Brain microvascular endothelial cell (primary cell): ENCODE data around the gene CRTC1.
A peak's percentile ranks its signal among the peaks of the same experiment; 100 is the strongest.
"Not testable (repeated sequence)": the region's sequence is repeated elsewhere in the genome, so short reads cannot be mapped to it uniquely, and the experiment has no call there.

ENCODE experiments used
- DNase-seq: peaks from one replicate; pipeline ENCODE4 v3.0.0-alpha.2; 2020
- H3K27ac ChIP-seq: fragments of 250-450 bp; sonication (Bioruptor Pico); 2 replicates; pipeline ENCODE4 v1.5.1; 2020; ENCODE audit warnings: mild to moderate bottlenecking, moderate library complexity
- H3K27me3 ChIP-seq: fragments of 250-450 bp; sonication (Bioruptor Pico); replicated peaks from 2 replicates; pipeline ENCODE4 v1.5.1; 2020; ENCODE audit warnings: mild to moderate bottlenecking
- H3K36me3 ChIP-seq: fragments of 250-450 bp; sonication (Bioruptor Pico); replicated peaks from 2 replicates; pipeline ENCODE4 v1.5.1; 2020; ENCODE audit warnings: mild to moderate bottlenecking
- H3K4me3 ChIP-seq: 2 replicates; pipeline ENCODE4 v1.5.1; 2011; ENCODE audit warnings: low read depth, mild to moderate bottlenecking, control low read depth, low read length, moderate library complexity
- in situ Hi-C: cut with HindIII; loops from 2 replicates; pipeline ENCODE4 v1.10.0; 2017; ENCODE audit warnings: low sequenced_read_pairs, low pct_ligation_motif_present
- TF ChIP-seq, protein P1 (sequence below): IDR thresholded peaks from 2 replicates; pipeline ENCODE4 v1.5.1; 2011; ENCODE audit warnings: low read depth, mild to moderate bottlenecking, moderate library complexity, low read length, control low read depth, inconsistent platforms; ENCODE audit errors: missing control alignments

Gene CRTC1

DNA sequence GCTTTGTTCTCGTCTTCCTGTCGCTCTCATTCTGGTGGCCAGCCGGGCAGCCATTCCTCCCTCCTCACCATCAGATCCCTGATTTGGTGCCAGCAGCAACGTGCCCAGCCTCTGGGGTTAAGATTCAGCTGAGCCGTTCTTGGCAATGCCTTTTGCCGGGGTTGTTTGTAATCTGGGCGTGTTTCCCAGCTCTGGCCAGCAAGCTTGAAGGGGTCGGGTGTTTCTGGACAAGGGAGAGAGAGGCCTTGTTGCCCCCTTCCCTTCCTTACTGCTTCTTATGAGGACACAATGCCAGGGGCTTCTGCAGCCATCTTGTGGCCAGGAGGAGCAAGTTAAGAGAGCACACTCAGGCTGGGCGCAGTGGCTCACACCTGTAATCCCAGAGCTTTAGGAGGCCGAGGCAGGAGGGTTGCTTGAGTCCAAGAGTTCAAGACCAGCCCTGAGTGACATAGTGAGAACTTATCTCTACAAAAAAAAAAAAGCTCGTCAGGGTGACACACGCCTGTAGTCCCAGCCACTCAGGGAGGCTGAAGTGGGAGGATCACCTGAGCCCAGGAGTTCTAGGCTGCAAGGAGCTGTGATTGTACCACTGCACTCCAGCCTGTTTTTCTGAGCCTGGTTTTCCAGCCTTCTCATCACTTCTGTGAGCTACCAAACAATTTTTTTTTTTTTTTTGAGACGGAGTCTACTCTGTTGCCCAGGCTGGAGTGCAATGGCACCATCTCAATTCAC lies 10.7 kb upstream of the CRTC1 start:
- DNase-seq: no peak
- Histone ChIP-seq H3K27ac (no peak overlapping the region), H3K27me3 (no peaks in the 10 kb centered on the region), H3K36me3 (peaks cover 6% of the 10 kb centered on the region), H3K4me3 (no peak overlapping the region)
- in situ Hi-C loops: no loop called here
- TF ChIP-seq, protein P1, sequence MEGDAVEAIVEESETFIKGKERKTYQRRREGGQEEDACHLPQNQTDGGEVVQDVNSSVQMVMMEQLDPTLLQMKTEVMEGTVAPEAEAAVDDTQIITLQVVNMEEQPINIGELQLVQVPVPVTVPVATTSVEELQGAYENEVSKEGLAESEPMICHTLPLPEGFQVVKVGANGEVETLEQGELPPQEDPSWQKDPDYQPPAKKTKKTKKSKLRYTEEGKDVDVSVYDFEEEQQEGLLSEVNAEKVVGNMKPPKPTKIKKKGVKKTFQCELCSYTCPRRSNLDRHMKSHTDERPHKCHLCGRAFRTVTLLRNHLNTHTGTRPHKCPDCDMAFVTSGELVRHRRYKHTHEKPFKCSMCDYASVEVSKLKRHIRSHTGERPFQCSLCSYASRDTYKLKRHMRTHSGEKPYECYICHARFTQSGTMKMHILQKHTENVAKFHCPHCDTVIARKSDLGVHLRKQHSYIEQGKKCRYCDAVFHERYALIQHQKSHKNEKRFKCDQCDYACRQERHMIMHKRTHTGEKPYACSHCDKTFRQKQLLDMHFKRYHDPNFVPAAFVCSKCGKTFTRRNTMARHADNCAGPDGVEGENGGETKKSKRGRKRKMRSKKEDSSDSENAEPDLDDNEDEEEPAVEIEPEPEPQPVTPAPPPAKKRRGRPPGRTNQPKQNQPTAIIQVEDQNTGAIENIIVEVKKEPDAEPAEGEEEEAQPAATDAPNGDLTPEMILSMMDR: peak; percentile 59

DNA sequence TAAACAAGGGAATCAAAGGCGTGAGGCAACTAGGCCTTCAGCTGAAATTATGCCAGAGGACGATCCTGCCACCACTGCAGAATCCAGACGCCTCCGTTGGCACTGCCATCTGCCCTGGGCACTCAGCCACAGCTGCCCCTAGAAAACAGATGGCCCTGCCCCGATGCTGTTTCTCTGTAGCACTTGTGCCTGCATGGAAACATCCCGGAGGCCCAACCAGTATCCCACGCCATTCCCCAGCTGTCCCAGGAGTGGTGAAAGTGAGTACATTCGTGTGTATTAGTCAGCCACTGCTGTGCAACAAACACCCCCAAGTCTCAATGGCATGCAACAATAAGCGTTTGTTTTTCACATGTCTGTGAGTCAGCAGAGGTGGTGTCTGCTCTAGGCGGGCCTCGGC lies 8.9 kb upstream of the CRTC1 start:
- no peak for DNase-seq
- in situ Hi-C loops: no loop called here
- no peak overlapping the region for H3K27ac ChIP-seq
- H3K27me3 ChIP-seq: no peaks in the 10 kb centered on the region
- H3K36me3 ChIP-seq: no peaks in the 10 kb centered on the region
- no peak overlapping the region for H3K4me3 ChIP-seq
- TF ChIP-seq, protein P1: no peak

DNA sequence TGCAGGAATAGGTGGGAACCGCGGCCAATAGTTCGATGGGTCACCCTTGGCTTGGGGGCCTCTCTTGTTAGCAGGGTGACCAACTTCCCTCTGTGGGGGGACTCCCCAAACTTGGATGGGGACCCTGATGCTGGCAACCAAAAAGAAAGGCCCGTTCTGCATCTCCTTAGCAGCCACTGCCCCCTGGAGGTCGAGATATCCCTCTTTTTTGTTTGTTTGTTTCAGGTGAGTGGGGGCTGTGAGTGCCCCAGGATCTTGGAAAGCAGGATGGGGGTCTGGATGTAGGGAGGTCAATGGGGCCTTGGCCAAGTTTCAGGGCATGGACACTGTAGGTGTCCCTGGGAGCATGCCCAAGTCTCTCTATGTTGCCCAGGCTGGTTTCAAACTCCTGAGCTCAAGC lies 7.7 kb upstream of the CRTC1 start:
- Histone ChIP-seq H3K4me3 (no peak overlapping the region), H3K36me3 (no peaks in the 10 kb centered on the region), H3K27ac (no peak overlapping the region), H3K27me3 (no peaks in the 10 kb centered on the region)
- in situ Hi-C loops: no loop called here
- no peak for DNase-seq
- TF ChIP-seq, protein P1: peak; percentile 66

DNA sequence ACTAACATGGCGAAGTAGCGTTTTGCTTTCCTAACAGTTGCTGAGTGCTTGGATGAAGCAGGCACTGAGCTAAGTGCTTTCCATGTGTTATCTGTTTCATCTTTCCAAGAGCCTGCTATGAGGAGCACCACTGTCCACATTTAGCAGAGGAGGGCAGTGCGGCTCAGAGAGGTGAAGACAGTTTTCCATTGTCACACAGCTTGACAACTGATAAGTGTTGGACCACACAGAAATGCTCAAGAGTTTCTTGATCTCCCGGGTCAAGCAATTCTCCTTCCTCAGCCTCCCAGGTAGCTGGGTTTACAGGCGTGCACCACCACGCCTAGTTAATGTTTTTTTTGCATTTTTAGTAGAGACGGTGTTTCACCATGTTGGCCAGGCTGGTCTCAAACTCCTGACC lies 6.8 kb upstream of the CRTC1 start:
- no peak for DNase-seq
- no peak overlapping the region for H3K27ac ChIP-seq
- H3K36me3 ChIP-seq: no peaks in the 10 kb centered on the region
- no peaks in the 10 kb centered on the region for H3K27me3 ChIP-seq
- H3K4me3 ChIP-seq: no peak overlapping the region
- in situ Hi-C loops: no loop called here
- TF ChIP-seq, protein P1: no peak

DNA sequence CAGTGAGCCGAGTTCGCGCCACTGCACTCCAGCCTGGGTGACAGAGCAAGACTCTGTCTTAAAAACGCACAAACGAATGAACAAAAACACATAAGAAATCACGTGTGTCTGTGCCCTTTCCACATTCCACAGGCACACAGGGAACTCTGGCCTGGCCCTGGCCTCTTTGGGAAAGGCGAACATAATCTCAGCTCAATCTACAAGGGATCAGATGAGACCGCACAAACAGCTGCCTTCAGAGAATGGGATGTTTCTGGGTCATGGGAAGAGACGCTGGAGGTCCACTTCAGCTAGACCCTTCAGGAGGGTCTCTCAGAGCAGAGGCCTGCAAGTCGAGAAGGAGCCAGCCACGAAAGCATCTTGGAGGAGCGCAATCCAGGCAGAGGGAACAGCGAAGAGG lies 6.3 kb upstream of the CRTC1 start:
- H3K27me3 ChIP-seq: no peaks in the 10 kb centered on the region
- no peak overlapping the region for H3K27ac ChIP-seq
- no peak overlapping the region for H3K4me3 ChIP-seq
- H3K36me3 ChIP-seq: no peaks in the 10 kb centered on the region
- in situ Hi-C loops: no loop called here
- no peak for DNase-seq
- TF ChIP-seq, protein P1: no peak

DNA sequence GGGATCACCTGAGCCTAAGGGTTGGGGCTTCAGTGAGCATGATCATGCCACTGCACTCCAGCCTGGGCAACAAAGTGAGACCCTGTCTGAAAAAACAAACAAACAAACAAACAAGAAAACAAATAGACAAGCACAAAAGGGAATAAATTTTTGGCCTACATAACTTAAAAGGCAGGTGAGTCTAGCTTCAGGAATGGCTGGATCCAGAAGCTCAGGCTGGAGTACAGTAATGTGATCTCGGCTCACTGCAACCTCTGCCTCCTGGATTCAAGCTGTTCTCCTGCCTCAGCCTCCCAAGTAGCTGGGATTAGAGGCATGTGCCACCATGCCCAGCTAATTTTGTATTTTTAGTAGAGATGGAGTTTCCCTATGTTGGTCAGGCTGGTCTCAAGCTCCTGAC lies 3.3 kb upstream of the CRTC1 start:
- DNase-seq, H3K36me3 ChIP-seq, H3K27me3 ChIP-seq, H3K4me3 ChIP-seq, H3K27ac ChIP-seq, in situ Hi-C loops: not testable (repeated sequence)
